ENCODE measurements around the gene NRN1L. TPM values are rescaled to one million over a fixed set of nuclear protein-coding genes. Genes with fewer than 3 reads are reported as not detected.
A peak's percentile ranks its signal among the peaks of the same experiment; 100 is the strongest.
"Not testable (repeated sequence)": the region's sequence is repeated elsewhere in the genome, so short reads cannot be mapped to it uniquely, and the experiment has no call there.

NRN1L gene
- not detected for total RNA-seq
- long read RNA-seq, partial matches to known transcripts: 0 of 1 reads
- long read RNA-seq, other reads (novel, unspliced or antisense): 0 of 1 reads

DNA sequence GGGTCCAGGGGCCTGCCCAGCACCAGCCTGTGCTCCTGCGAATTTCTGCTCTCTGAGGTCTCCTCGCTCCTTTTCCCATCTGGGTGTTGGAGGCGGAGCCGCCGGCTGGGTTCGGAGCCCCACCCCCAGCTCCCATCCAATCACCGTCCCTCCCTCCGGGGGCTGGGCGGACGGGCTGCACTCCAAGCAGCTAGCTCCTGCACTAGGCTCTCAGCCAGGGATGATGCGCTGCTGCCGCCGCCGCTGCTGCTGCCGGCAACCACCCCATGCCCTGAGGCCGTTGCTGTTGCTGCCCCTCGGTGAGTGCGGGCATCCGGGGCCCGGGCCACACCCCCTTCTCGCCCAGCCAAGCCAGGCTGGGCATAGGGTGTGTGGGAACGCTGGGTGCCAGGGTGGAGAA lies at the start of gene NRN1L:
Gene NRN1L, plus strand, starts transcription at position 202 of the 400 bp plus-strand sequence. Its CDS starts 19 bp downstream, at position 221.
- DNase-seq (ENCODE audit: low spot score): peak; percentile 93

- not testable (repeated sequence) for DNase-seq (ENCODE audit: low spot score)
Measured at GRCh38 chr16:67837190-67837589, 47.5 kb upstream of the NRN1L start.

DNA sequence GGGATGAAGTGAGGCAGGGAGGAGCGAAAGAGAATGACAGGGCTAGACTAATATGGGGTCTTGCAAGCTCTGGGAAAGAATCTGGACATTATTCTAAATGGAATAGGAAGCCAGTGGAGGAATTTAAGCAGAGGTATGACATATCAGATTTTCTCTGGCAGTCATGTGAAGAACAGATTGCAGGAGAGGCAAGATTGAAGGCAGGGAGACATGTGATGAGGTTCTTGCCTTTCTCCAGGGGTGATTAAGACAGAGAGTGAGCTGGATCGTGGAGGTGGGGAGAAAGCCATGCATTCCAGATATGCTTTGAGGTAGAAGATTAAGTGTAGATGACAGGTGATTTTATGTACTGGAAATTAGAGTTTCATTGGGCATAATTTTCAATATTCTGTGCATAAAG lies 46.9 kb upstream of the NRN1L start:
- DNase-seq (ENCODE audit: low spot score): no peak

DNA sequence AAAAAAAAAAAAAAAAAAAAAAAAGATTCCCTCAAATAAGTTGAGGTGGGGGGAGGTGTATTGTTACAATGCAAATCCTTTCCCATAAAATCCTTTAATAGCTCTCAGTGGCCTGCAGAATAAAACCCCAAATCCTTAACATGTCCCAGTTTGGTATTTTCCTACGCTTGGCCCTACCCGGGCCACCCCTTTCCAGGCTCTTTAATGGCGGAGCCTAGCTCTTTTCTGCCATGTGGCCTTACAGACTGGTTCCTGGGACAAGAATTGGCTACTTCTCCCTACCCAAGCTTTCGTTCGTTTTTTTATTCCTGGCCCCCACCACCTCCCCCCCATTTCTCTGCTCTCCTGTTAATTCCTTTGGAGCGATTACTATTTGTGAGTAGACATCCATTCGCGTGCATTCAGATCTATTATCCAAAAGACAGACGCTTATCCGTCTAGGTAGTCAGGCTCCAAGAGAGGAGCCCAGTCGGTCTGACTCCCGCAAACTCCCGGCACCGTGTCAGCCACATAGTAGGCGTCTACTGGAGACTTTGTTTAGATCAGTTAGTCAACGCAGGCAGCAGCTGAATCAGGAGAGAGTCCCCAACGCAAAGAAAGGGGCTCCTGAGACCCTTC lies 43.4 kb upstream of the NRN1L start:
- no peak for DNase-seq (ENCODE audit: low spot score)

DNA sequence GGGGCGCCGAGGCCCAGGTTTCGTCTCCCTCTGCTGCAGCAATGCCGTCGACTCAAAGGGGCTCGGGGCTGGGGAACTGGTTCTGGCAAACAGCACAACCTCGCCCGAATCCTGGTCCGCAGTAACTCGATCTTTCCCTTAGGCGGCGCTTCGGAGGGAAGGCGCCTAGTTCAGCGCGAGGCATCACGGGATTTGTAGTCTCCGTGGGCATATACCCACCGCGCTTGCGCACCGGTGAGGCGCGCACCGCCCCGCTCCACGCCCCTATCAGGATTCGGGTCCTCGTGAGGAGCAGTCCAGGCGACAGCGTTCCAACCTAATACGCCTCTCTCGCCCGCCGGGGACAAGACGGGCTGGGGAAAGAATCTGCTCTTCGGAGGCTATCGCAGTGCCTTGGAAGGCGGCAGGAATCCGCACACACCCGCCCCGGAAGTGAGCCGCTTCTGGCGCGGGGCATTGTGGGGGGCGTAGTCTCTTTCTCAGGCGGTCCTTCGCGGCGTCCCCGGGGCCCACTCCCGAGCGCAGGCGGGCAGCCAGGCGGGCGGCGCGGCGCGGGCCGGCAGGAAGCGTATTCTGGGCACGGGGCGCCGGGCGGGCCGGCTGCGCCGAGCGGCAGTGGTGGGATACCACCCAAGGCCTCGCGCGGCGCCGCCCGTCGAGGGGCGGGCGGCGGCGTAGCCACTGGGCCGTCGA lies 42.7 kb upstream of the NRN1L start, which contains the start of gene THAP11:
Gene THAP11, plus strand, starts transcription at position 505 of the 693 bp plus-strand sequence. CDS start 235 bp downstream, outside the sequence.
- peak; percentile 96 for DNase-seq (ENCODE audit: low spot score)

DNA sequence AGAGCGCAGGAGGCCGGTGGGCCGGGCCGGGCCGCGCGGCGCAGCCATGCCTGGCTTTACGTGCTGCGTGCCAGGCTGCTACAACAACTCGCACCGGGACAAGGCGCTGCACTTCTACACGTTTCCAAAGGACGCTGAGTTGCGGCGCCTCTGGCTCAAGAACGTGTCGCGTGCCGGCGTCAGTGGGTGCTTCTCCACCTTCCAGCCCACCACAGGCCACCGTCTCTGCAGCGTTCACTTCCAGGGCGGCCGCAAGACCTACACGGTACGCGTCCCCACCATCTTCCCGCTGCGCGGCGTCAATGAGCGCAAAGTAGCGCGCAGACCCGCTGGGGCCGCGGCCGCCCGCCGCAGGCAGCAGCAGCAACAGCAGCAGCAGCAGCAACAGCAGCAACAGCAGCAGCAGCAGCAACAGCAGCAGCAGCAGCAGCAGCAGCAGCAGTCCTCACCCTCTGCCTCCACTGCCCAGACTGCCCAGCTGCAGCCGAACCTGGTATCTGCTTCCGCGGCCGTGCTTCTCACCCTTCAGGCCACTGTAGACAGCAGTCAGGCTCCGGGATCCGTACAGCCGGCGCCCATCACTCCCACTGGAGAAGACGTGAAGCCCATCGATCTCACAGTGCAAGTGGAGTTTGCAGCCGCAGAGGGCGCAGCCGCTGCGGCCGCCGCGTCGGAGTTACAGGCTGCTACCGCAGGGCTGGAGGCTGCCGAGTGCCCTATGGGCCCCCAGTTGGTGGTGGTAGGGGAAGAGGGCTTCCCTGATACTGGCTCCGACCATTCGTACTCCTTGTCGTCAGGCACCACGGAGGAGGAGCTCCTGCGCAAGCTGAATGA lies 42.0 kb upstream of the NRN1L start:
- DNase-seq (ENCODE audit: low spot score): no peak

GRCh38 chr16:67843343-67843765 lies 41.3 kb upstream of the NRN1L start:
- DNase-seq (ENCODE audit: low spot score): no peak

DNA sequence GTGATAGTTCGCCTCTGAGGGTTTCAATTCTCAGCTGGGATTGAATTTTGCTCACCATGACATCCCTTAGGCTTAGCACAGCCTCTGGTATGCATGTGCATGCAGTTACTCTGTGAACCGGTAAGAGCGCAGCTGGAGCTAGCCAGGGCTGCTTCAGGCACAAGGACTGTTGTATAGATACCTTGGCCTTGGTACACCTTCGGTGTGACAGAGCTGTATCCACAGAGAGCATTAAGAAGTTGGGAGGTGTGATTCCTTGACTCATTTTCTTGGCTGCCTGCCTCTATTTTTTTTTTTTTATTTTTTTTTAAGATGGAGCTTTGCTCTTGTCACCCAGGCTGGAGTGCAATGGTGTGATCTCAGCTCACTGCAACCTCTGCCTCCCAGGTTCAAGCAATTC lies 40.2 kb upstream of the NRN1L start:
- DNase-seq (ENCODE audit: low spot score): no peak

- DNase-seq (ENCODE audit: low spot score): no peak
Measured at GRCh38 chr16:67845291-67846062, 39.2 kb upstream of the NRN1L start.

- DNase-seq (ENCODE audit: low spot score): no peak
Measured at GRCh38 chr16:67846063-67846319, 38.7 kb upstream of the NRN1L start.

DNA sequence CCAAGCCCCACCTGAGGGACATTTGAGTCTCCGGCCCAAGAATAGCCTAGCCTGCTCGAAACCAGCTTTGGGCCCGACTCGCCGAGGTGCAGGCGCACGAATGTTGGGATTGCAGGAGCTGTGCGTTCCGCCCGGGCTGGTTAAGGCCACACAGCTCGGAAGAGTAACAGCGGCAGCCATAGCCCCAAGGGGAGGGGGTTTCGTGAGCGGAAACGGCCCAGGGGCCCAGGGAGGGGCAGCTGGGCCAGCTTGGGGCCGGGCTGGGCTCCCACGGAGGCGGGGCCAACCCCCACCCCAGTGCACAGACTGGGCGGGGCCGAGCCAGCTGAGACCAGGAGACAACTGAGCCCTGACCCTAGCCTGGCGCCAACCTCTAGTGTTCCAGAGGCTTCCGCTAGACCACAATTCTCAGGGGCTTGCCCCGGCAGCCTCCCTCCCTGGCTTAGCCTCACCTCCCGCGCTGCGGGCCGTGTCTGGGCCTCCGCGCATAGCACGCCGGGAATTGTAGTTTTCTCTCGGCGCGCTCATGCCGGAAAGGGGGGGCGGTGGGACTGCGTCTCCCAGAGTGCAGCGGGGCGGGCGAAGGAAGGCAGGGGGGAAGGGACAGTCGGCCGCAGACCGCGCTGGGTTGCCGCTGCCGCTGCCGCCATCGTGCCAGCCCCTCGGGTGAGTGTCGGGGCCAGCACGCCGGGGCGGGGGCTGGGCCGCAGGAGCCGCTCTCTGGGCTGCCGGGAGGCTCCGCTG lies 38.2 kb upstream of the NRN1L start, which contains the start of gene NUTF2:
Gene NUTF2, plus strand, starts transcription at position 614 of the 744 bp plus-strand sequence. CDS start 18,198 bp downstream, outside the sequence.
- DNase-seq (ENCODE audit: low spot score): peak; percentile 99

- DNase-seq (ENCODE audit: low spot score): no peak
Measured at GRCh38 chr16:67847064-67847861, 37.4 kb upstream of the NRN1L start, which contains the start of gene CENPT. Gene CENPT, minus strand, starts transcription at chr16:67847693. Its CDS starts 13,834 bp downstream, at chr16:67833859.

DNA sequence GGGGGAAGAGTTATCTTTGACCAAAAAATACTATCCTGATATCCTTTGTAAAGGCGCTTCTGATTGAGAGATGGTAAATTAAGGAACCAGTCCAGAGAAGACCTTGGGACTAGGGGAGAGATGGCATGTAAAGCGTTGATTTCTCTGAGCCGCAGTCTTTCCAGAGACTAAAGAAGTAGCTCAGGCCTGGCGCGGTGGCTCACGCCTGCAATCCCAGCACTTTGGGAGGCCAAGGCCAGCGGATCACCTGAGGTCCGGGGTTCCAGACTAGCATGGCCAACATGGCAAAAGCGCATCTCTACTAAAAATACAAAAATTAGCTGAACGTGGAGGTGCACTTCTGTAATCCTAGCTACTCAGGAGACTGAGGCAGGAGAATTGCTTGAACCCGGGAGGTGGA lies 36.6 kb upstream of the NRN1L start:
- DNase-seq (ENCODE audit: low spot score): no peak

DNA sequence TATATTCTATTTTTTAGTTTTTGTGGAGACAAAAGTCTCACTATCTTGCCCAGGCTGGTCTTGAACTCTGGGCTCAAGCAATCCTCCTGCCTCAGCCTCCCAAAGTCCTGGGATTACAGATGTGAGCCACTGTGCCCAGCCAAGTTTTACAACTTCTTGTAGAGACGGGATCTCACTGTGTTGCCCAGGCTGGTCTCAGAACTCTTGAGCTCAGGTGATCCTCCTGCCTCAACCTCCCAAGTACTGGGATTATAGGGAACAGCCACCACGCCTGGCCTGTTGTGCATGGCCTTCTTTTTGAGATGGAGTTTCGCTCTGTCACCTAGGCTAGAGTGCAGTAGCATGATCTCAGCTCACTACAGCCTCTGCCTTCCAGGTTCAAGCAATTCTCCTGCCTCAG lies 31.0 kb upstream of the NRN1L start:
- DNase-seq (ENCODE audit: low spot score): no peak

DNA sequence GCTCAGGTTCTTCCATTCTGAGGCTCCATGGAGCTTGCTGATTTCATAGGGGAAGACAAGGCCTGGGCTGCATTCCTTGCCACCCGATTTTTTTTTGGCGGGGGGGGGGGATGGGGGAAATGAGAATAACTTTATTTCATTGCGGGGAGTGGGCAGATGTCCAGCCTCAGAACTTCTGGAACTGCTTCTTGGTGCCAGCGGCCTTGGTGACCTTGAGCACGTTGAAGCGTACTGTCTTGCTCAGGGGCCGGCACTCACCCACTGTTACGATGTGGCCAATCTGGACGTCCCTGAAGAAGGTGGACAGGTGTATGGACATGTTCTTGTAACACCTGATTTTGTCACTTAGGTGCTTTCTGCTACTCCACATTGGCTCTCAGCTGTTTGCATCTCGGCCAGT lies 28.9 kb upstream of the NRN1L start:
- no peak for DNase-seq (ENCODE audit: low spot score)

- DNase-seq (ENCODE audit: low spot score): no peak
Measured at GRCh38 chr16:67856927-67857546, 27.6 kb upstream of the NRN1L start.

- DNase-seq (ENCODE audit: low spot score): no peak
Measured at GRCh38 chr16:67857547-67858233, 27.0 kb upstream of the NRN1L start.

DNA sequence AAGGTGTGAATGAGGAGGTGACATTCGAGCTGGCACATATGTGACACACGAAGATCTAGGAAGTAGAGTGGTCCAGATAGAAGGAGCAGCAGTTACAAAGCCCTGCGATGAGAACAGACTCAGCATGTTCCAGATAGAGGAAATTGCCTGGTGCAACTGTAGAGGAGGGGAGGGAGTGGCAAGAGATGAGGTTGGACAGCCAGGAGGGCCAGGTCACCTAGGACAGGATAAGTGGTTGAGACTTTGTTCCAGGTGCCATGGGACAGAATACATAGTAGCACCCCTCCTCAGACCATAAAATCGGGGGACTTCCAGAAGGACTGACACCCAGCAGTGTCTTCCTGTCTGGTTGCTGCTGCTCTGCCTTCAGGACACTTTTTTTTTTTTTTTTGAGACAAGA lies 26.2 kb upstream of the NRN1L start:
- DNase-seq (ENCODE audit: low spot score): no peak

Measured in mesenteric fat pad (tissue), 1 donor.